Suprapubic skin (tissue), 4 donors: Measurements from ENCODE around the gene WDR27. TPM values are rescaled to one million over a fixed set of nuclear protein-coding genes. Genes with fewer than 3 reads are reported as not detected.

Source experiments
- DNase-seq, 2 donors: peaks; one replicate each; pipeline ENCODE4 v3.0.0-alpha.2; 2019; ENCODE audit warnings: low spot score in 2 of 2
- H3K27ac ChIP-seq: fragments of 200-600 bp; sonication (generic); one replicate; pipeline ENCODE4 v1.5.1; 2019
- H3K27me3 ChIP-seq: fragments of 200-600 bp; sonication (generic); one replicate; pipeline ENCODE4 v1.5.1; 2019
- H3K36me3 ChIP-seq: fragments of 200-600 bp; sonication (generic); one replicate; pipeline ENCODE4 v1.5.1; 2019
- H3K4me1 ChIP-seq: fragments of 200-600 bp; sonication (generic); one replicate; pipeline ENCODE4 v1.5.1; 2019
- H3K4me3 ChIP-seq: fragments of 200-600 bp; sonication (generic); one replicate; pipeline ENCODE4 v1.5.1; 2019; ENCODE audit warnings: mild to moderate bottlenecking
- H3K9me3 ChIP-seq: fragments of 200-600 bp; sonication (generic); one replicate; pipeline ENCODE4 v1.5.1; 2019
- EP300 ChIP-seq: sonication (generic); formaldehyde crosslinking; IDR thresholded peaks from one replicate; pipeline ENCODE4 v1.6.1; 2017; ENCODE audit warnings: antibody characterized with exemption
- POLR2A ChIP-seq, 2 donors: fragments of 450-650 bp; IDR thresholded peaks; one replicate each; pipeline ENCODE4 v1.6.1; 2017; ENCODE audit warnings: antibody characterized with exemption in 2 of 2, mild to moderate bottlenecking in 2 of 2, moderate library complexity in 2 of 2
- POLR2AphosphoS5 ChIP-seq, 3 donors: sonication (generic); formaldehyde crosslinking; IDR thresholded peaks; one replicate each; pipeline ENCODE4 v1.6.1; 2017; ENCODE audit warnings: antibody characterized with exemption in 3 of 3
- WGBS: methylation state at CpG from one replicate; pipeline ENCODE4 v1.1.5; 2018; 5-methylcytosine and 5-hydroxymethylcytosine counted together
- total RNA-seq, 4 donors: library from RNA; depleted of rRNA; stranded (reverse); fragments of >200 nt; gene quantifications; one replicate each; pipeline ENCODE4 v1.1.0, GENCODE V29; 2016
- TF ChIP-seq, protein P1 (sequence below), 2 donors: fragments of 200-600 bp in 1 of 2; fragments of 450-650 bp in 1 of 2; sonication (generic) in 1 of 2; IDR thresholded peaks; one replicate each; pipeline ENCODE4 v1.5.1; 2016 to 2019; ENCODE audit warnings: antibody characterized with exemption in 2 of 2, mild to moderate bottlenecking in 1 of 2, moderate library complexity in 1 of 2

WDR27 gene
- total RNA-seq, 4 donors from 2014 or later = 17.3 to 59.4 (median 26.6) TPM

DNA sequence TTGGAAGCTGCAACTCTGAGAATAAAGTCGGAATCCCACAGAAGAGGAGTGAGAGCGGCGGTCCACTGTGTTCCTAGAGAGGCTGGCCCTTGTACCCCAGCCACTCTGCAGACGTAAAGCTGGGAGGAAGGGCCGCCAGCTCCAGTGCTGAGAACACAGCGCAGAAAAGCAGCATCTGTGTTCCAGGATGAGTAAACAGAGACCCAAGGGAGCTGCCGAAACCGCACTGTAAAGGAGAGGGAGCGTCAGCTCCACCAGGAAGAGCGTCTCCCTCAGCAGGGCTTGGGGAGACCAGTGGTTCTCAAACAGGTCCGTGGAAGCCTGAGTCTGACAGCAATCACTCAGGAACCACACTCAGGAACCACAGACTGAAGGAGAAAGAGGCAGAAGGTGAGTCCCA, 134.0 kb downstream of the WDR27 start:
- 78% methylated on average over 11 of the region's 11 CpGs for WGBS
- Histone ChIP-seq H3K36me3 (no peaks in the 10 kb centered on the region), H3K4me1 (no peaks in the 10 kb centered on the region), H3K4me3 (no peak overlapping the region), H3K27ac (no peak overlapping the region), H3K9me3 (no peaks in the 10 kb centered on the region), H3K27me3 (no peaks in the 10 kb centered on the region)
- DNase-seq = no peak
- TF ChIP-seq POLR2A (IDR thresholded peaks at IDR 0.05) = no peak
- TF ChIP-seq, protein P1, sequence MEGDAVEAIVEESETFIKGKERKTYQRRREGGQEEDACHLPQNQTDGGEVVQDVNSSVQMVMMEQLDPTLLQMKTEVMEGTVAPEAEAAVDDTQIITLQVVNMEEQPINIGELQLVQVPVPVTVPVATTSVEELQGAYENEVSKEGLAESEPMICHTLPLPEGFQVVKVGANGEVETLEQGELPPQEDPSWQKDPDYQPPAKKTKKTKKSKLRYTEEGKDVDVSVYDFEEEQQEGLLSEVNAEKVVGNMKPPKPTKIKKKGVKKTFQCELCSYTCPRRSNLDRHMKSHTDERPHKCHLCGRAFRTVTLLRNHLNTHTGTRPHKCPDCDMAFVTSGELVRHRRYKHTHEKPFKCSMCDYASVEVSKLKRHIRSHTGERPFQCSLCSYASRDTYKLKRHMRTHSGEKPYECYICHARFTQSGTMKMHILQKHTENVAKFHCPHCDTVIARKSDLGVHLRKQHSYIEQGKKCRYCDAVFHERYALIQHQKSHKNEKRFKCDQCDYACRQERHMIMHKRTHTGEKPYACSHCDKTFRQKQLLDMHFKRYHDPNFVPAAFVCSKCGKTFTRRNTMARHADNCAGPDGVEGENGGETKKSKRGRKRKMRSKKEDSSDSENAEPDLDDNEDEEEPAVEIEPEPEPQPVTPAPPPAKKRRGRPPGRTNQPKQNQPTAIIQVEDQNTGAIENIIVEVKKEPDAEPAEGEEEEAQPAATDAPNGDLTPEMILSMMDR (IDR thresholded peaks at IDR 0.05) = no peak
- TF ChIP-seq EP300 = no peak
- no peak for TF ChIP-seq POLR2AphosphoS5 (IDR thresholded peaks at IDR 0.05)

DNA sequence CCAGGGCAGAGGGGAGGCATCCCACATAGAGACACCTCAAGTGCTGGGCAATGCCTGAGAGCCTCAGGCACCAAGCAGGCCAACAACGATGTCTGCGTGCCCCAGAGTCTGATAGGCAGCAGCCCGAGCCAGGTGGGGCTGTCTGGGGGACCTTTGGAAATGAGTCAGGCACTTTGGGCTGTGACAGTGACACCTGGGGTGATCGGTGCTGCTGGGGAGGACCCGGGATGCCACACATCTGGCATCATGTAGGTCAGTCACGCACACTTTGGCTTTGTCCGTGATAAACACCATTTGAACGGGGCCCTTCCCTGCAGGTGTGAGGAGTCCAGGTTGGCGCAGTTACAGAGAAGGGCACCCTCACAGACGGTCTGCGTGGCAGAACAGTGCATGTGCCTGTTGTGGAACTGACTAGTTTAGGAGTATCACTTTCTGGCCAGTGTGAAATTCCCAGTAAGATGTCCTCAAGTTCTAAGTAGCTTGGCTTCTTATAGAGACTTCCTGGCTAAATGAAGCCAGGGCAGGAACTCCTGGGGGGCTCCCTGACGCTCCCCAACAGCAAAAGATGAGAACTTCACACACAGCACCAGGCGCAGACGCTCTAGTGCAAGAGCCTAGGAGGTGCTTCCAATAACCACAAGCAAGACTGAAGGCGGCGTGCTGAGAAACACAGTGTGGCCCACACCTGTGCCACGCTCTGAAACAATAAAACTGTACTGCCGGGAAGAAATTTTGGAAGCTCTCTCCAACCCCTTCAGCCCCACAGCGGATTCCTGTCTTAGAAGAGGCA, 134.7 kb downstream of the WDR27 start:
- Histone ChIP-seq H3K27me3 (no peaks in the 10 kb centered on the region), H3K4me1 (no peaks in the 10 kb centered on the region), H3K4me3 (no peak overlapping the region), H3K27ac (no peak overlapping the region), H3K9me3 (no peaks in the 10 kb centered on the region), H3K36me3 (no peaks in the 10 kb centered on the region)
- TF ChIP-seq, protein P1 (IDR thresholded peaks at IDR 0.05) = no peak
- DNase-seq = no peak
- 97% methylated on average over 13 of the region's 19 CpGs for WGBS

DNA sequence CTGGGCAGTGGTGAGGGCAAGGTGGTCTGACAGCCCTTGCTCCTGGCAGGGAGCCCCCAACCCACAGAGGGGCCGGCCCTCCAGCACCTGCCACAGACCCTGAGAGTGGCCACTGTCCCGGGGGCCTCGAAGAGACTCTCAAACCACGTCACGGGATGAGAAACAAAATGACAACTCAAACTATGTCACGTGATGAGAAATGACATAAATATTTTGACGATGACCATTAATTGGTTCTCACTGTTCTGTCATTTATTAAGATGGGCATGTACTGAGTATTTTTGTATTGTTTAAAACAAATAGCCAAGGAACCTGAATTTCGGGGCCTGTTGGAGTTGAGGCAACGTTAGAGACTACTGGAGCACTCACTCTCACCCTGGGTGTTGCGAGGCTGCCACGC, 135.5 kb downstream of the WDR27 start:
- no peak for DNase-seq
- Histone ChIP-seq H3K4me1 (no peaks in the 10 kb centered on the region), H3K9me3 (no peaks in the 10 kb centered on the region), H3K27ac (no peak overlapping the region), H3K4me3 (no peak overlapping the region), H3K27me3 (no peaks in the 10 kb centered on the region), H3K36me3 (no peaks in the 10 kb centered on the region)
- TF ChIP-seq POLR2AphosphoS5 (IDR thresholded peaks at IDR 0.05) = no peak
- 74% methylated on average over 11 of the region's 11 CpGs for WGBS

DNA sequence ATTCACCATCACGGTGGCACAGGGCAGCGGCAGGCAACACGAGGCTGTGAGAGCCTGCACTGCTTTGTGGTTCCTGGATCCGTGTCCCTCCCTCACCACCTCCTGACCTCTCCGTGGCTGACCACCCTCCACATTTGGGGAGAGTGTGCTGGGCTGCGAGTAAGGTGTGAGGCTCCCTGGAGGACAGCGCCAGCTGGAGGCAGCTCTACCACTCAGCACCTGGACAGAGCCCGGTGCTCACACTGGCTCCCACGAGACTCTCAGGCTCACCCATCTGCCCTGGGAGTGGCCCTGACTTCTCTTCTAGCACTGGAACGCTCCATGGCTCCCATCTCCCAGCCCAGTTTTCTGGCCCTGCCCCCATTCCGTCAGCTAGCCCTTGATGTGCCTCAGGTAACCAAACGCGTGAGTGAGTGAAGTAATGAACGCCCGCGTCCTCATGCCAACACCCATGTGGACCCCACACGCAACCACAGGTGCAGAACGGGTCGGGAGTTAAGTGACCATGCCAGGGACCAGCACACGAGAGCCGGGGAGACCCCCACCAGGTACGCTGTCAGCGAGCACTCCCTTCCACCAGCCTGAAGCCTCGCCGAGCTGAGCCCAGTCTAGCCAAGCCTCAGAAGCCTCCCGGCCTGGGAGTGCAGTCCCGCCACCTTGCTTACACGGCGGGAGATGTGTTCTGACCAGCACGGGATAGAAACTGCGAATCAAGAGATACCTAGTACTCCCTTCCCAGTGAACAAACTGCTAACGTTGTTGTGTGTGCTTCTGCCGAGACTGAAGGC, 137.2 kb downstream of the WDR27 start:
- no peaks in the 10 kb centered on the region for H3K4me1 ChIP-seq
- H3K27me3 ChIP-seq = no peaks in the 10 kb centered on the region
- TF ChIP-seq, protein P1 (IDR thresholded peaks at IDR 0.05) = no peak
- TF ChIP-seq POLR2AphosphoS5 (IDR thresholded peaks at IDR 0.05) (no peak), POLR2A (IDR thresholded peaks at IDR 0.05) (no peak), EP300 (no peak)
- peaks cover 1% of the 10 kb centered on the region for H3K36me3 ChIP-seq
- no peak overlapping the region for H3K27ac ChIP-seq
- WGBS = 92% methylated on average over 33 of the region's 33 CpGs
- no peaks in the 10 kb centered on the region for H3K9me3 ChIP-seq
- H3K4me3 ChIP-seq = no peak overlapping the region
- DNase-seq = no peak

DNA sequence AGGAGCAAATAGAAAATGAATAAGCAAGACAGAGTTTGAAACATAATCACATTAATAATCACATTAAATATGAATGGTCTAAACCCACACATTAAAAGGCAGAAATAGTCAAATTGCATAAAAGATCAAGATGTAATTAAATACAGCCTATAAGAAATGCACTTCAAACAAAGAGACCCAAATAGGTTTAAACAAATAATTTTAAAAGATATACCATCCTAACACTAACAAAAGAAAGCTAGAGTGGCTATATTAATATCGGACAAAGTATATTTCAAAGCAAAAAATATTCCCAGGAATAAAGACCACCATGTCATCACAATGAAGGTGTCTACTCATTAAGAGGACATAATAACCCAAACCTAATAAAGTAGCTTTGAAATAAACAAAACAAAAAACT, 140.2 kb downstream of the WDR27 start:
- WGBS = 89% methylated on average over 1 of the region's 1 CpG
- H3K4me3 ChIP-seq = no peak overlapping the region
- no peak overlapping the region for H3K27ac ChIP-seq
- H3K9me3 ChIP-seq = no peaks in the 10 kb centered on the region
- H3K27me3 ChIP-seq = no peaks in the 10 kb centered on the region
- TF ChIP-seq, protein P1 (IDR thresholded peaks at IDR 0.05) = no peak
- TF ChIP-seq POLR2AphosphoS5 (IDR thresholded peaks at IDR 0.05) = no peak
- no peak for TF ChIP-seq POLR2A (IDR thresholded peaks at IDR 0.05)
- no peak for TF ChIP-seq EP300
- H3K36me3 ChIP-seq = peaks cover 6% of the 10 kb centered on the region
- no peak for DNase-seq
- H3K4me1 ChIP-seq = no peaks in the 10 kb centered on the region
